ENCODE data around the gene GATAD2A.

Gene GATAD2A

GRCh38 chr19:19399733-19400433 is 5.6 kb upstream of the GATAD2A start:
- TF ChIP-seq, protein P1, sequence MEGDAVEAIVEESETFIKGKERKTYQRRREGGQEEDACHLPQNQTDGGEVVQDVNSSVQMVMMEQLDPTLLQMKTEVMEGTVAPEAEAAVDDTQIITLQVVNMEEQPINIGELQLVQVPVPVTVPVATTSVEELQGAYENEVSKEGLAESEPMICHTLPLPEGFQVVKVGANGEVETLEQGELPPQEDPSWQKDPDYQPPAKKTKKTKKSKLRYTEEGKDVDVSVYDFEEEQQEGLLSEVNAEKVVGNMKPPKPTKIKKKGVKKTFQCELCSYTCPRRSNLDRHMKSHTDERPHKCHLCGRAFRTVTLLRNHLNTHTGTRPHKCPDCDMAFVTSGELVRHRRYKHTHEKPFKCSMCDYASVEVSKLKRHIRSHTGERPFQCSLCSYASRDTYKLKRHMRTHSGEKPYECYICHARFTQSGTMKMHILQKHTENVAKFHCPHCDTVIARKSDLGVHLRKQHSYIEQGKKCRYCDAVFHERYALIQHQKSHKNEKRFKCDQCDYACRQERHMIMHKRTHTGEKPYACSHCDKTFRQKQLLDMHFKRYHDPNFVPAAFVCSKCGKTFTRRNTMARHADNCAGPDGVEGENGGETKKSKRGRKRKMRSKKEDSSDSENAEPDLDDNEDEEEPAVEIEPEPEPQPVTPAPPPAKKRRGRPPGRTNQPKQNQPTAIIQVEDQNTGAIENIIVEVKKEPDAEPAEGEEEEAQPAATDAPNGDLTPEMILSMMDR (conservative IDR thresholded peaks at IDR 0.05; ENCODE audit: low read length) = no peak; the same call in 1 of the 2 replicates
- H3K4me3 ChIP-seq (ENCODE audit: low read length) = no peak overlapping the region
- peak; percentile 55 for DNase-seq (ENCODE audit: low read depth)

GRCh38 chr19:19402656-19403372 is 2.7 kb upstream of the GATAD2A start:
- TF ChIP-seq, protein P1 (conservative IDR thresholded peaks at IDR 0.05; ENCODE audit: low read length) = no peak
- DNase-seq (ENCODE audit: low read depth) = peak; percentile 72
- no peak overlapping the region for H3K4me3 ChIP-seq (ENCODE audit: low read length)

GRCh38 chr19:19403373-19403901 is 2.0 kb upstream of the GATAD2A start:
- peak; percentile 59 for DNase-seq (ENCODE audit: low read depth)
- TF ChIP-seq, protein P1 (conservative IDR thresholded peaks at IDR 0.05; ENCODE audit: low read length) = no peak
- H3K4me3 ChIP-seq (ENCODE audit: low read length) = no peak overlapping the region

DNA sequence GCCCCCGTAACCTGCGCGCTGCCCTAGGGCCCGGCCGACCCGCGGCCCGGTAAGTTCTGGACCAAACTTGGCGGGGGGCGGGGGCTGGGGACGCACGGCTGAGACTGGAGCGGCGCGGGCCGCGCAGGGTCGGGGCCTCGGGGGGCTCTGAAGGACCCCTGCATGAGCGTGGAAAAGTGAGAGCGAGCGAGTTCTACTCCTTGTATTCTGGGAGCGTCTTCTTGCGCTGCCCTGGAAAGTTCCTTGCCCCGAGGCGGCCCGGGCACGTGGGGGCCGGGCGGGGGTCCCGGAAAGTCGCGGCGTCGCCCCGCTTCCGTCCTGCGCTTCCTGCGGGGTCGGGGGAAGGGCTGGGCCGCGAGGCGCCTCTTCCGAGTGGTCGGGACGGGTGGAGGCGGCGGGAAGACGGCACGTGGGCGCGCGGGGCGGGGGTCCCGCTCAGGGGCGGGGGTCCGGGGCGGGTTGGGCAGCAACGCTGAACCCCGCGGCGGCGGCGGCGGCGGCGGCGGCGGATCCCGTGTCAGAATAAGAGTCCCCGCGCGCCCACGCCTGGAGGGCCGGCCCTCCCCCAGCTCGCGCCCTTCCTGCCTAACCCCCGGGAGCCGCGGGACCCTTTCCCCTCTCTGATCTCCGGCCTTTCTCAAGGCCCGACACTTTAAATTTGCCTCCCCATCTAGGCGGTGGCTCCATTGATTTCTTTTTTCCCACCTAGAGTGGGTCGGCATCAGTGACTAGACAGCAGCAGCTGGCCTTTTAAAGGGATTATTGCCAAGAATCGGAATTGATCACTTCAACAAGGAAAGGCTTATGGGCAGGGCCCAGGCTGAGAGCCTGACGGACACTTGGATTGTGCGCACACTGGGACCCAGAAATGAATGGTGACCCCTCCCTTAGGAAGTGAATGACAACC is 749 bp downstream of the GATAD2A start:
- peak overlapping the region; percentile 78 for H3K4me3 ChIP-seq (ENCODE audit: low read length)
- peak; percentile 58 for DNase-seq (ENCODE audit: low read depth)
- TF ChIP-seq, protein P1 (conservative IDR thresholded peaks at IDR 0.05; ENCODE audit: low read length) = no peak

GRCh38 chr19:19406878-19407632 is 1.6 kb downstream of the GATAD2A start:
- DNase-seq (ENCODE audit: low read depth) = peak; percentile 57
- peak overlapping the region; percentile 78 for H3K4me3 ChIP-seq (ENCODE audit: low read length)
- TF ChIP-seq, protein P1 (conservative IDR thresholded peaks at IDR 0.05; ENCODE audit: low read length) = peak; percentile 54

GRCh38 chr19:19407633-19407930 is 2.1 kb downstream of the GATAD2A start:
- peak overlapping the region; percentile 78 for H3K4me3 ChIP-seq (ENCODE audit: low read length)
- DNase-seq (ENCODE audit: low read depth) = no peak
- TF ChIP-seq, protein P1 (conservative IDR thresholded peaks at IDR 0.05; ENCODE audit: low read length) = no peak

All from AG10803 (cell line).